Measurements from ENCODE around the gene PKNOX2.

The PKNOX2 gene

DNA sequence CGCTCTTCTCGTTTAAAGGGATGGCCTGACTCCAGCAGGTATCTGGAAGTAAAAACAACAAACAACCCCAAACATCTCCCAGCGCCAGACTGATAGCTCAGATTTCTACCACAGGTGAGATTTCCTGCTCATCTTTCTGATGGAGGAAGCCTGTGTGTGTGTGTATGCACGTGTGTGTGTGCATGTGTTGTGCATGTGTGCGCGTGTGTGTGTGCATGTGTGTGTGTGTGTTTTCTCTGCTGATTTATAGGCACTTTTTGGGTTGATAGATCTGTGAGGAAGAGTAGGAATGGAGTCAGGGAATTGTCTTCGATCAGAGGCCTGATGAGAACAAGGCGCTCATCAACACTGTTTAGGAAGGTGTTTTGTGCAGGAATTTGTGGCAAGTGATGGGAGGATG is 103.0 kb downstream of the PKNOX2 start:
- no peak for DNase-seq

- no peak for DNase-seq
Measured at GRCh38 chr11:125268611-125269010, 104.1 kb downstream of the PKNOX2 start.

GRCh38 chr11:125270106-125270505 is 105.6 kb downstream of the PKNOX2 start:
- DNase-seq = no peak

- no peak for DNase-seq
Measured at GRCh38 chr11:125270711-125271110, 106.2 kb downstream of the PKNOX2 start.

DNA sequence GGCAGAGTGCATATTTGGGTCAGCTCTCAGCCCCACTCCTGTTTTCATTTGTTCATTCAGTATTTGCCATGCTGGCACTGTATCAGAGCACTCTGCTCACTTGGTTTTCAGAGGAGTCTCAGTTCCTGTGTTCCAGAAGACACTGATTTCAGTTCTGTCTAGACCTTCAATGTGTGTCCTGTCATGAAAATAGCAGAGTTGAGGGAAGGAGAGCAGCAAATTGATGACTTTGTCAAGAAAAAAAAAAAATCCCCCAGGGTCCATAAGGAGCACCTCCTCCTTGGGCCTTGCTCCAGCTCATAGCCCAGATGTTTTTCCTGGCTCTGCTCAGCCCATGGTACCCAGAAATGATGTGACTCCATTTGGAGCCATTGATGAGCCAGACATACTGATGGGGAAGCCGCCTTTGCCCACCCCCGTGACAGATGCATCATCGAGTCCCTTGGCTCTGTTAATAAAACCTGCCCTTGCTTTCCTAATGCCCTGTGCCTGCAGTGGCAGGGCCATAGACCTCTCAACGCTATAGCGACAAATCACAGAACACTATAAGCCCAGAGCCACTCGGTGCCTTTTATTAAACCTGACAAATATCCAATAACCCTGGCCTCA is 107.0 kb downstream of the PKNOX2 start:
- no peak for DNase-seq

- no peak for DNase-seq
Measured at GRCh38 chr11:125272092-125272491, 107.5 kb downstream of the PKNOX2 start.

DNA sequence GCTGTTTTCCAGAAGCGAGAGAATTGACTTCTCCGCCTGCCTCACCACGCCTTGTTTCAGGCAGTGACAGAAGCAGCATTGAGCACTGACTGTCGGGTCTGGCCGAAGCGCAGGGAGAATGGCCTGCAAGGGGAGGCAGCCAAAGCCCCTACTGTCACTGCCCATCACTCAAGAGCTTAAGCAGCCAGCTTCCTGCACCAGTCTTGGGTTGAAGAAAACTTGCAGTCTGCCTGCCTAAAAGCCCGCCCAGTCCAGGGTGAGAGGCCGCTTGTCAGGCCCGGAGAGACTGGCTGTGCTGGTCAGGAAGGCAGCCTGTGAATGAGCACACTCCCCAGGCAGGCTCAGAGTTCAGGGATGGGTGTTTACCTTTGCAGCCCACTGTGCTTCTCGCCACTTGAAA is 108.3 kb downstream of the PKNOX2 start:
- no peak for DNase-seq

DNA sequence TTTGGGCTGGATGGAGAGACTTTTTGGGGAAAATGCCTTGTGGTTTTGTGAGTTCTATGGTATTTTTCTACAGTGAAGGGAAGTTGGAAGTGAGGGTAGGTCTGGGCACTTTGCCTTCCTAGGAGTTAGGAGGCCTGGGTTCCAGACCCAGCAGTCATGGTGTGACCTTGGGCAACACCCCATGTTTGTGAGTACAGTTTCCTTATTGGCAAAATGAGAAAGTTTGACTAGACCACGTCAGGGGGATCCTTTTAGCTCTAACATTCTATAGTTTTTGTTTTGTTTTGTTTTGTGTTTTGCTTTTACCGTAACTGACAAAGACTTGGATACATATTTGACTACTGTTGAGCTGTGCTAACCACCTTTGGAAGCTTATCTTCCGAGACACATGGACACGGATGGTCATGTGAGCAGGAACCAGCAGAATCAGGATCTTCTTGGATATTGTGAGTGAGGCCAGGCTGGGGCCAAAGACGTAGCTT is 109.0 kb downstream of the PKNOX2 start:
- no peak for DNase-seq

GRCh38 chr11:125274309-125274708 is 109.8 kb downstream of the PKNOX2 start:
- no peak for DNase-seq

DNA sequence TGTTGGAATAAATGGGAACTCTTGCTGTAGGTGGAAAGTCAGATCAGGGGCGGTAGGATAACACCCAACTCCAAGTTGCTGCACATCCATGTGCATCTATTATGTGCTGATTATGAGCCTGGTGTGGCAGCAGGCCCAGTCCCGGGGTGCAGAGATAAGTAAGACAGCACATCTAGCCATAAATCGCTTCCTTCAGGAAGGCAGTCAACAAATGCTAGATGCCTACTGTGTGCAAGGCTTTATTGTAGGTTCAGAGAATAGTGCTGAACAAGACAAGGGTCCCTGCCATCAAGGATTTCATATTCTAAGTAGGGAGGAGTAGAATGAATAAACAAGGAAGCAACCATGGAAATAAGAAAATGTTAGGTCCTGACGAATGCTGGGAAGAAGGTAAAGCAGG is 110.2 kb downstream of the PKNOX2 start:
- DNase-seq = no peak

DNA sequence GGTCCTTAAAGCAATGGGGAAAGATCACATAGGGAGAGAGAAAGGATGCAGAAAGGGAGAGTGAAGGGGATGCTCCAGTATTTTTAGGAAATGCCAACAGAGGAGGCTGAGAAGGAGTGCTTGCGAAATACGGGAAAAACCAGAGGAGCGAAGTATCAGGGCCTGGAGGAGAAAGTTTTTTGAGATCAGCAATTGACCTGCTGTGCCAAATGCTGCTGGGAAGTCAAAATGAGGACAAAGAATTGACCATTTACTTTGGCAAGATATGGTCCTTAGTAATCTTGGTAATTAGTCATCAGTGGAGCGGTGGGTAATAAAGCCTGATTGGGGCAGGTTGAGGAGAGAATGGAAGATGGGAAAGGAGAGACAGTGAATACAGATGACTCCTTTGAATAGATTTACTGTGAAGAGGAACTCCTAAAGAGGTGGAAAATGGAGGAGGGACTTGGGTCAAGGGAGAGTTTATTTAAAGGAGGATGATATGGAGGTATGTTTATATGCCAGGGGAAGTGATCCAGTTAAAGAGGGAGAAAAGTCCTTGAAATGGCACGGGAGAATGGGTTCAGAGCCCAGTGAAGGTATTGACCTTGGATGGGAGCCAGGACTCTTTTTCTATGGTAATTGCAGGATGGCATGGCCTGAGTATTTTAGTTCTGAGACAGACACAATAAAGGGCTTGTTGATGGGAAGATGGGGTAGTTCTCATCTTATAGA is 111.5 kb downstream of the PKNOX2 start:
- no peak for DNase-seq

GRCh38 chr11:125276619-125276976 is 112.0 kb downstream of the PKNOX2 start:
- no peak for DNase-seq

GRCh38 chr11:125279676-125280418 is 115.3 kb downstream of the PKNOX2 start:
- no peak for DNase-seq

DNA sequence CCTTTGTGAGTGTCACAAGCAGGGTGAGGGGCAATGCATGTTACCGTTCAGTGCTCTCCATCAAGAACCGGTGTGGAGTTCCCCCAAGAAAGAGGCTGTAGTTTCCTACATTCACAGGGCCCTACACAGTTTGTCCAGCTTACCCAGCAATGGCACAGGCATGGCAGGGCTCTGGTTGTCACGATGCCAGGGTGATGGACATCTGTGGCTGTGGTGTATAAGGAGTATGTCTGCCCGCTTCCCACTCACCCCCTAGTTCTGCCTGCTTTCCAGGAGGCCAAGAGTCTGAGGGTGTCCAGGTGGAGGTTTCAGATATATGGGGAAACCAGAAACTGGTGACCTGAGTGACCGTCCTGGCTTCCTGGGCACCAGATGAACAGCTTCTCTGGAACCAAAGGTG is 116.1 kb downstream of the PKNOX2 start:
- DNase-seq = no peak

GRCh38 chr11:125281831-125282595 is 117.5 kb downstream of the PKNOX2 start:
- DNase-seq = no peak

GRCh38 chr11:125282596-125282914 is 118.0 kb downstream of the PKNOX2 start:
- DNase-seq = no peak

DNA sequence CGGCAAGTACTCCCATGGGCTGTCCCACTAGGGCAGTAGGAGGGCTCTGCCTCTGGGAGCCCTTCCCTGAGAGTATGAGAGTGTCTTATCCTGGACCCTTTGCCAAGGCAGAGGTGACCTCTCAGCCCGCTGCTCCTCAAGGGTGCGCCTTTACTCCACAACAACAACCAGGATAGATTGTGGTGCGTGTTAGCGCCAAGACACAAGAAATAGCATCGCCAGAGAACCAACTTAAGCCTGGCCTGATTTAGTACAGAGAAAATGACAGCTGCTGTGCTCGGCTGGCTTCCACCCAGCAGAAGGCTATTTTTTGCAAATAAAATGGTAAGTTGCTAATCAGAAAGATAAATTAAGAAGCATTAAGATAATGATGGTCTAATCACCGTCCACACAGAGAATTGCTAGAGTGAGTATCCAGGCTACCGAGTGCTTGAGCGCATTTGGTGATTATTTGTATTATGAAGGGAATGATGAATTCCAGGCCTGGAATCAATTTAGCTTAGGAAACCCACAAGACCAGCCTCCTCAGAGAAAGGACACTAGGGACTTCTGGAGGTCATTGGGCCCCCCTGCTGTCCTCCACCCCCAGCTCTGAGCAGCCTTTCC is 119.8 kb downstream of the PKNOX2 start:
- DNase-seq = no peak

GRCh38 chr11:125285844-125286243 is 121.3 kb downstream of the PKNOX2 start:
- no peak for DNase-seq

- no peak for DNase-seq
Measured at GRCh38 chr11:125286486-125286885, 121.9 kb downstream of the PKNOX2 start.

- no peak for DNase-seq
Measured at GRCh38 chr11:125287491-125288210, 123.1 kb downstream of the PKNOX2 start.

DNA sequence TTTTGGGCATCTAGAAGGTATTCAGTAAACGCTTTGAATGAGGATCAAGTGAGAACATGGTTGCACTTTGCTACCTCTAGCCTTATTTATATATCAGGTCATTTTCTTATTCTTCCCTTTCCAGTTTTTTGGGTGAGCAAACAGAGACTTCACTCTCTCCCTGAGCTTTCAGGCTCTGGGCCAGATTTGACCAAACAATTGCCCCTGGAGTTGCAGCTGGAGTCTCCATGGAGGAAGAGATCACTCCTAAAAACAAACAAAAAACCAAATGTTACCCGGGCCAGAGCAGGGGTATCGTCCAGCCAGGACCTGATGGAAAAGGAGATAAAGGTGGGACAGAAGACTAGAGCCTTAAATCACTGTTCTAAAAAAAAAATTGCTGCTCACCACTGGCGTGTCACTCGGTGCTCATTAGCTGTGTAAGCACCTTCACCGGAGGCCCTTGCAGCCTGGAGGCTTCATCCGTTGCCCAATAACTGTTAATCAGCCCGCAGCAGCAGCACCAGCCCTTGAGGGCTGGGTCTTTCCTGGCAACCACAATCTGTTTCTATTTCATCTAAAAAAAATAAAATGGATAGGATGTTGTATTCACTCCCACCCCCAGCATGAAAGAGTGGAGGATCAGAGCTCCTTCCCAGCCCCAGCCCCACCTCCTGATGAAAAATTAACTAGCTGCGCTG is 125.0 kb downstream of the PKNOX2 start:
- DNase-seq = no peak

GRCh38 chr11:125290263-125290662 is 125.7 kb downstream of the PKNOX2 start:
- no peak for DNase-seq

Data from retina (tissue), 1 donor.